ENCODE data around the gene RDH8.

RDH8 gene, protein sequence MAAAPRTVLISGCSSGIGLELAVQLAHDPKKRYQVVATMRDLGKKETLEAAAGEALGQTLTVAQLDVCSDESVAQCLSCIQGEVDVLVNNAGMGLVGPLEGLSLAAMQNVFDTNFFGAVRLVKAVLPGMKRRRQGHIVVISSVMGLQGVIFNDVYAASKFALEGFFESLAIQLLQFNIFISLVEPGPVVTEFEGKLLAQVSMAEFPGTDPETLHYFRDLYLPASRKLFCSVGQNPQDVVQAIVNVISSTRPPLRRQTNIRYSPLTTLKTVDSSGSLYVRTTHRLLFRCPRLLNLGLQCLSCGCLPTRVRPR

DNA sequence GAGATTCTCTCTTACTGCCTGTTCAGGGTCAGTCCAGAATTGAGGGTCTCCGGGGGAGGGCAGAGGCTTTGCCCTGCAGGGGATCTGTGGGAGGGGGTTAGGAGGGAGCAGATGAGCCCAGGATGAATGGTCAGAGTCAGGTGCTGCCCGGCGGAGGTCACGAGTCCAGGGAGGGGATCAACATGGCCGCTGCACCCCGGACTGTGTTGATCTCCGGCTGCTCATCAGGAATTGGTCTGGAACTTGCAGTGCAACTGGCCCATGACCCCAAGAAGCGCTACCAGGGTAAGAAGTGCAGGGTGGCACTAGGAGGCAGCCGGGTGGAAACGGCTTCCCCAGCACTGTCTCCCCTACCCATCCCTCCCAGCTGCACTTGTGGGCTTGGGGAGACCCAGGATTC, at the start of gene RDH8:
RDH8 (plus strand) TSS at position 168 of the 400 bp plus-strand sequence; CDS start at position 183, 15 bp downstream.
- DNase-seq (ENCODE audit: low spot score) = no peak
- no peak for FAIRE-seq

DNA sequence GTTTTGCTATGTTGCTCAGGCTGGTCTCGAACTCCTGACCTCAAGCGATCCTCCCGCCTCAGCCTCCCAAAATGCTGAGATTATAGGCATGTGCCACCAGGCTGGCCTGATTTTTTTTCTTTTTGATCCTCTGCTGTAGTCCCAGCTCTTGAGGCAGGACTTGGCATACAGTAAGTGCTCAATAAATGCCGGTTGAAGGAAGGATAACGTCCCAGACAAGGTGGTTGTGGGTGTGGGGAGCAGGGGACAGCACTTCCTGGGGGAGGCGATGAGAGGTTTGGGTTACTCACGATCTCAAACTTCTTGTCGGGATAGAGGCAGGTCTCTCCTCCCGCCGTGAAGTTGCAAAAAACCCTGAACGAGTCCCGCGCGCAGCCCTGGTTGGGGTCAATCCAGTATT, 47.3 kb upstream of the RDH8 start:
- no peak for FAIRE-seq
- DNase-seq (ENCODE audit: low spot score) = no peak

DNA sequence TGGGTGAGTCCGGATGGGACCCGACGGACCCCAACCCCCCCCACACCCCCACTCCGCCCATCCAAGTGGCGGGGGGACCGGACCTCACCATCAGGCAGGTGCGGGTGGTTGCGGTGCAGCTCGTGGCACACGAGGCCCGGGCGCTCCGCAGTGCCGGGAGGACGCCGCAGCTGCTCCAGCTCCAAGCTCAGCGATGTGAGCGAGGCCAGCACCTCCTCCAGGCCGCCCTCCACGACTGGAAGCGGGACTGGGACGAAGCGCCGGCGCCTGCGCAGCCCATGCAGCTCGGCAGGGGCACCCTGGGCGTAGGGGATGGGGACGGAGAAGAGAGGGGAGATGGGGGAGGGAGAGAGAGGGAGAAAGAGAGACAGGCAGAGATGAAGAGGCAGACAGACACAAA, 46.8 kb upstream of the RDH8 start:
- DNase-seq (ENCODE audit: low spot score) (no peak), FAIRE-seq (no peak)

DNA sequence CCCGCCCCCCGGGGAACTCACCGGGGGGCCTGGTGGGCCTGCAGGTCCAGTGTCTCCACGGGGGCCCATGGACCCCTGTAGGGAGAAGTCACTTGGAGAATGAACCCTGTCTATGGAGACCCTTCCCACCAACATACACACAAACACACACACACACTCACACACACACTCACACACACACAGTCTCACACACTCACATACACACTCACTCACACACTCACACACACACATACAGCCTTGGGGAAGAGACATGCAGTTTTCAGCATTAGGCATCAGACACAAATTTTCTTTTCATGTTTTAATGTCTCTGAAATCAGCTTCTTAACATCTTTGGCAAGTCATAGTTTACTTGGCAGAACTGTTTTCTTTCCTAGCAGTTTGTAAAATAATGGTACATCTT, 46.0 kb upstream of the RDH8 start:
- FAIRE-seq = no peak
- DNase-seq (ENCODE audit: low spot score) = no peak

DNA sequence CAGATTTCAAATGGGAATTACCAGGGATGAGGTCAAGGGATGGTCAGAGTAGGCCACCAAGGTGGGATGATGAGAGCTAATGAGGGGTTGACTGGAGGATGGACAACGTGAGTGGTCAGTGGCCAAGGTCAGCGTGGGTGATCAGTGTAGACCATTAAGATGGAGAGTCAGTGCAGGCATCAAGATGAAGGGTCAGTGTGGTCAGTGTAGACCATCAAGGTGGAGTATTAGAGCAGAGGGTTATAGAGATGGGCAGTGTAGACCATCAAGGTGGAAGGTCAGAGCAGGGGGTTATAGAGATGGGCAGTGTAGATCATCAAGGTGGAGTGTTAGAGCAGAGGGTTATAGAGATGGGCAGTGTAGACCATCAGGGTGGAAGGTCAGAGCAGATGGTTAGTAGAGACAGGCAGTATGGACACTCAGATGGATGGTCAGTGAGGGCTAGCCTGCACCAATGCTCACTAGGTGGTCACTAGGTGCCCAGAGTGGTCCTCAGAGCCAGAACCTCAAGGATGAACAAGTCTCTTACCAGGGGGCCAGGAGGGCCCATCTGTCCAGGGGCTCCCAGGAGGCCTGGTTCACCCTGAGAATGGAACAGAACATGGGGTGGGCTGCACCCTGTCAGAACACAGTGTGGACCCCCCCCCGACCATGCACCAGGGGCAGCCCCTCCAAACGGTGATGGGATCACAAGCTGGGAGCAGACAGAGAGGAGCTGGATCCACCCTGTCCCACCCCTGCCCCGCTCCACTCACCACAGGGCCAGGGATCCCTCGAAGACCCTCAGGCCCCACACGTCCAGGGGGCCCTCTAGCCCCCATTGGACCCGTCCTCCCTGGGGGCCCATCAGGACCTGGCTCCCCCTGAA, 44.2 kb upstream of the RDH8 start:
- DNase-seq (ENCODE audit: low spot score) = no peak
- no peak for FAIRE-seq

DNA sequence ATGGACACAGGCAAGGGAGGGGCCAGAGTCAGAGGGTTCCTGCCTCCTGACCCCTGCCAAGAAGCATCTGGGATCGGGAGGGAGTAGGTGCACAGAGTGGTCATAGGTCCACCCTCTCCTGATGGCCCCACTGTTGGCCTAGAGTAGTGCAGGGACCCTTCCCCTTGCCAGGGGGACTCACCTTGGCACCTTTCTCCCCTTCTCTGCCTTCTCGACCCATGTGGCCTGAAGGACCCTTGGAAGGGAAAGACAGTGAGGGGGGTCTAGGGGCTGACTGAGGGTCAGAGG, 43.7 kb upstream of the RDH8 start:
- FAIRE-seq (no peak), DNase-seq (ENCODE audit: low spot score) (no peak)

DNA sequence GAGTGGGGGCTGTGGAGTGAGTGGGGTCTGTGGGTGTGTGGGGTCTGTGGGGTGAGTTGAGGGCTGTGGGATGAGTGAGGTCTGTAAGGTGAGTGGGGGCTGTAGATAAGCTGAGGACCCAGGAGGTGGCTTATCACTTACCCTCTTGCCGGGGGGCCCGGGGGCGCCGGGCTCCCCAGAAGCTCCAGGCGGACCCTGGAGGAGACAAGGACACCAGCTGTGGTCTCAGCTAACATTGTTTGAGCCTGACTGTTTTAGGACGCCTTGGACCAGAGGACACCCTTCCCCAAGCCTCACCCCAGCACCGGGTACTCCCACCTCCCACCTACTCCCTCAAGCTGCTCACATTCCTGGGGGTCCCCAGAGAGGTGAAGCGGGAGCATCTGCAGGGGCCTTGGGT, 42.8 kb upstream of the RDH8 start:
- FAIRE-seq (no peak), DNase-seq (ENCODE audit: low spot score) (no peak)

DNA sequence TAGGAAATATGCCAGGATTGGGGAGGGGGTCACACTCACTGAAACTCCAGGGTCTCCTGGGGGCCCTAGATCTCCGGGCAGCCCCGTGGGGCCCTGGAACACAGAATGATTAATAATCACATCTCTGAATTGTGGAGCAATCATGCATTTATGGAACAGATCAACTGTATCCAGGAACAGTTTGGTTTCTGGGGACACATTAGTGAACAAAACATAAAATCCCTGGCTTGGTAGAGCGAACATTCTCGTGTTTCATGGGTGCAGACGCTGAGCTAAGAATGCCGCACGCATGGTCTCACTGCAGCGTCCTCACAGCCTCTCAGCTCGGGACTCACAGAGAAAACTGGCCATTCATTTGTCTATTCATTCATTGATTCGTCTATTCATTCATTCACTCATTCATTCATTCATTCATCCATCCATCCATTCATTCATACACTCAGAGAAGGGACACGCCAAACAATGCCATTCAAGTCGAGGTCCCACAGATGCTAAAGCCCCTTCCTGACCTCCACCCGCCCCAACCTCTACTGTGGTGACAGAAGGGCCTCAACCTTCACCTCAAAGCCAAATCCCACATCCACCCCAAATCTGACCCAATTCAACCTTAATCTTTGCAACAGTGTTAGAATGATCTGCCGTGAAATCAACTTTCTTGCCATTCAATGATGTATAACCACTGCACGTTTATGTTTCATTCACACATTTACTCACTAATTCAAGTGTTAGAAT, 42.0 kb upstream of the RDH8 start:
- FAIRE-seq (no peak), DNase-seq (ENCODE audit: low spot score) (no peak)

DNA sequence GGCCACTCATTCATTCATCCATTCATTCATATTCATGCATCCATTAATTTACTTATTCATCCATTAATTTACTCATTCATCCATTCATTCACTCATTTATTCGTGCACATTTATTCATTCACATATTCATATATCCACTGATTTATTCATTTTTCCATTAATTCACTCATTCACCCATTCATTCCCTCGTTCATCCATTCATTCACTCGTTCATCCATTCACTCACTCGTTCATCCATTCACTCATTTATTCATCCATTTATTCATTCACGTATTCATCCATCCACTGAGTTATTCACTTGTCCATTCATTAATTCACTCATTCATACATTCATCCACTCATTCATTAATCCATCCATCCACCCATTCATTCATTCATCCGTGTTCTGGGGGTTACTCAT, 41.2 kb upstream of the RDH8 start:
- no peak for DNase-seq (ENCODE audit: low spot score)
- no peak for FAIRE-seq

DNA sequence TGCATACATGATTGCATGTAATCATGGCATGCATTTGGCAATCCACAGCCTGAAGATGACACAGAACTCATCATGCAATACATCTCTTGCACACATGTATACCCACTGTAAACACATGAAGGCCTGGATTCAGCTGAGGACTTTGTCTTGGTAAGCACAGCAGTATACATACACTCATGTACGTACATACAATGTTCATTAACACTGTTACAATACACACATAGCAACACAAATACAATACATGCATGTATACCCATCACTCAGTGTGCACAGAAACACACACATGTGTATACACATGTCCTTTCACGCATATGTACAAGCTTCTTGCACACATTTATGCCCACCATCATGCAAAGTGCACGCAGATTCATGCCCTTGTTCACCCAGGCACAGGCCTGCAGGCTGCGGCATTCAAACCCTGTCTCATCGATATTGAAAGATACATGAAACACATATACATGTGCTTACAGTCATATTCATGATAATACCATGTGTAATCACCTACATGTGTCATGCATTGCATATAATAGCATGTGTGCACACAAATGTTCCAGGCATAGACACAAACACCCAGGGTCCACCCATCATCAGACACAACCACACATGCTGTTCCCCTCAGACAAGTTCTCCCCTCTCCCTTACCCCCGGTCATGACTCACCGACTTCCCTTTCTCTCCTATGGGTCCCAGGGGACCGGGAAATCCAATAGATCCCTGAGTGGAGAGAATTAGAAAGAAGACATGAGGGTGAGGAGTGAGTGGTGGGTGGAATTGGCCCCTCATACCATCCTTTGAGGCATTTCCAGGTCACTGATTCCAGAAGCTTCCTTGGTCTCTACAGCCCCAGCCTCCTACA, 31.6 kb upstream of the RDH8 start:
- no peak for DNase-seq (ENCODE audit: low spot score)

DNA sequence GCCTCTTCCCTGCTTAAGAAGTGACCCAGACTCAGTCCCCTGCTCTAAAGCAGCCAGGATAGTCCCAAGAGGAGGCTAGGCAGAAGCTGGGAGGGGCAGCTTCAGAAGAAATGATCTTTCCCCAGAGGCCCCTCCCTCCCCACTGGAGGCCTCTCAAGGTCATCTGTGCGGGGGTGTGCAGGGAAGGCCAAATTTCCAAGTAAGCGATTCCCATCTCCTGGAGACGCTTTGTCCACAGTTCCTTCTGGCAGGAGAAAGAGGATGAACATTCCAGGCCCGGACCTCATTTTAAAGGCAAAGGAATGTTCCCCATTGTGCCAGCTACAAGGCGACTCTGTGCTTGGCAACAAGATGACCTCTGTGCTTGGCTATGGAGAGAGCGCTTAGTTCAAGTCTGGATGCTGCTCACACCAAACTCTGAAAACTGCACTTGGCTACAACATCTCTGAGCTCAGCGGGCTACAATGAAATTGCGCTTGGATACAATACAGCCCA, 26.4 kb upstream of the RDH8 start:
- DNase-seq (ENCODE audit: low spot score) (no peak), FAIRE-seq (no peak)

More for the DNA sequence above, 31.6 kb upstream of the RDH8 start:
- FAIRE-seq = no peak

DNA sequence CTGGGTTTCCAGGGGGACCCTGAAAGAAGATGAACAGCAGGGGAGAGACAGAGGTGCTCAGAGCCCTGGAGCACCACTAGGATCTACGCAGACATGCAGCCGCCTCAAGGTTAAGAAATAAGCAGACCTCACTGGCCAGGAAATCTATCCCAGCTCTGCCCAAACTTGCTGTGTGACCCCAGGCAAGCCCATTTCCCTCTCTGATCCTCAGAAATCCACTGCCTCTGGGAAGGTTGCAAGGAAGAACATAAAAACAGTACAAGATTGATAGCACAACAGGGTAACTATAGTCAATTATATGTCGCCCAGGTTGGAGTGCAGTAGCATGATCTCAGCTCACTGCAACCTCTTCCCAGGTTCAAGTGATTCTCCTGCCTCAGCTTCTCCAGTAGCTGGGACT, 23.8 kb upstream of the RDH8 start:
- FAIRE-seq (no peak), DNase-seq (ENCODE audit: low spot score) (no peak)

DNA sequence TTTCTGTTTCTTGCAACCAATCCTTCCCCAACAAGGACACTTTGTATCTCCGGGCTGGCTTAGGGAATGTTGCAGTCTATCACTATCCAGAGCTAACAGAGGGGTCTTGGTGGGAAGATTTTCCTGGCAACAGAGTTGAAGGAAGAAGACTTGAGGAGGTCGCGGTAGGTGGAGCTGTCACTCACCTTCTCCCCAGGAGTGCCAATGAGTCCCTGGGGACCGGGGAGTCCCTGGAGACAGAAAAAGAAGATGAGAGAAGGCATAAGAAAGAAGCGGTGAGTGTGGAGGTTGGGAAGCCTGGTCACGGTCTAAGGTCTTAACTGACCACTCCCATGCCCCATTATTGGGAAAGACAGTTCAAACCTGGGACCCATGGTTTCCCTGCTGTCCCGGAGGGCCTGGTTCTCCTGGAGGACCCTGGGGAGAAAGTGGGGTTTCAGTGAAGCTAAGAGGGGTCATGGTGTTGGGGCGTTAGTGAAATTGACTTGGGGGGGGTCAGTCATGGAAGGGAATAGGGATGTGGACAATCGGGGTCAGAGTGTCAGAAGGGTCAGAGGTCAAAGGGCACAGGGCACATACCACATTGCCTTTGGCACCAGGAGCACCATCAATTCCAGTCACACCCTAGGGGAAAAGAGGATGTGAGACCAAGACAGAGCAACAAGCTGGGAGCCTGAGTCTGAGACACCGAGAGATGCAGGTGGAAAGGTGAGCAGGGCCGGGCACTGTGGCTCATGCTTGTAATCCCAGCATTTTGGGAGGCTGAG, 21.7 kb upstream of the RDH8 start:
- FAIRE-seq (no peak), DNase-seq (ENCODE audit: low spot score) (no peak)

DNA sequence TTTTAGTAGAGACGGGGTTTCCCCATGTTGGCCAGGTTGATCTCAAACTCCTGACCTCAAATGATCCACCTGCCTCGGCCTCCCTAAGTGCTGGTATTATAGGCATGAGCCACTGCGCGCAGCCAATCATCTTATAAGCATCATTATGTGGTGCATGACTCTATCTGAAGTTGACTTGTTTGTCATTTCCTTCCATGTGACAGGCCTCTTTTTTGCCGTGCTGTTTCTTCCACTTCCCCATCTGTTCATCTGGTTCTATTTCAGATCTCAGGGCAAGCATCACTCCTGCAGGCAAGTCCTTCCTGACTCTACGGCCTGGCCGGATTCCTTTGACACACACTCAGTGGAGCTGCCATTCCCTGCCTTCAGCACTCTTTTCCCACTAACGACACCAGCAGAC, 18.2 kb upstream of the RDH8 start:
- no peak for FAIRE-seq

DNA sequence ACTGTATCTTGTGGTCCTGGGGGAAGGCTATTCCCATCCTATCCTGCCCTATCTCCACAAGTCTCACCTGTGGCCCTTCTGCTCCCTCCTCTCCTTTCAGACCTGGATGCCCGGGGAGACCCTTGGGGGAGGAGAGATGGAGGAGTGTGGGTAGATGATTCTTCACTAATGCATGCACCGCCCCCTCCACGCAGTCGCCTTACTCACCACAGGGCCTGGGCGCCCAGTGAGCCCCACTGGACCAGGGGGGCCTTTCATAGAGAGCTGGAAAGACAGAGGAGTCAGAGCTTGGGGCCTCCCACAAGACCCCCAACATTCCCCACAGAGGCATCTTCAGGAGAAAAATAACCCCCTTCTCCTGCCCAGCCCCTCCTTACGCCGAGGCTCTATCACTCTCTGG, 17.3 kb upstream of the RDH8 start:
- no peak for FAIRE-seq
- no peak for DNase-seq (ENCODE audit: low spot score)

More for the DNA sequence above, 18.2 kb upstream of the RDH8 start:
- DNase-seq (ENCODE audit: low spot score) = no peak

DNA sequence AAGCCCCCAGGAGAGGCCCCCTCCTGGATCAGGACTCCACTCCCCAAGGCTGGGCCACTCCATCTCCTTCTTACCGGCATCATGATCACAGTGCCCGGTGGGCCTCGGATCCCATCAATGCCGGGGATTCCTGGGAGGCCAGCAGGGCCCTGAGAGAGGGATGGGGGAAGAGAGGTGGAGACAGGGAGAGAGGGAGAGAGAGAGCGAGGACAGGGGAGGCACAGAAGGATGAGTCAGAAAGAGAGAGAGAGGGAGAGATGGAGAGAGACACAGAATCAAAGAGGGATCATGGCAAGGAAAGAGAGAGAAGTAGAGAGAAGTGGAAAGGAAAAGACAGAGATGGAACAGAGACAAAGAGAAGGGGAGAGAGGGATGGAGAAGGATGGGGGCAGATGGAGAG, 16.7 kb upstream of the RDH8 start:
- no peak for FAIRE-seq

DNA sequence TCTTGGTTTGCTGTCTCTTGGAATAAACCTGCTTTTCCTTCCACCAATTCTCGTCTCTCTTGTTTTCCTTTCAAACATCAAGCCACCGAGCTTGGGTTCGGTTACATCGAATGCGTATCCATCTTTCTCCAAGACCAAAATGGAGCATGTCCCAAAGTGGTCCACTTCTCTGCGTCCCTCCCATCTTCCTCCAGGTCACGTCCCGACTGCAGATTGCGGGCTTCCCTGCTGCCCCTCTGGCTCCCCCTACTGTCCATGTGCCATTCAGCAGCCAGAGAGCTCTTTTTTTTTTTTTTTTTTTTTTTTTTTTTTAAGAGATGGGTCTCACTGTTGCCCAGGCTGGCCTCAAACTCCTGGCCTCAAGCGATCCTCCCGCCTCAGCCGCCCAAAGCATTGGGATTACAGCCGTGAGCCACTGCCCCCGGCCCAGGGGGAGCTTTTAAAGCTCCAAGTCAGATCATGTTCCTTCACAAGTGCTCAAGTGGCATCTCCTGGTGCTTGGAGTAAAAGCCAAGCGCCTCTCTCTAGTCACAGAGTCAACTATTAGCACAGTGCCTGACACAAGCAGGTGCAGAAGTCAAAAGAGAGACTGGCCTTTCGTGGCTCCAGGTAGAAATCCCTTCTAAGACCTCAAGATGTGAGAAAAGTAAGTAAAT, 13.0 kb upstream of the RDH8 start:
- FAIRE-seq (no peak), DNase-seq (ENCODE audit: low spot score) (peak; percentile 18)

More for the DNA sequence above, 16.7 kb upstream of the RDH8 start:
- DNase-seq (ENCODE audit: low spot score) = no peak

DNA sequence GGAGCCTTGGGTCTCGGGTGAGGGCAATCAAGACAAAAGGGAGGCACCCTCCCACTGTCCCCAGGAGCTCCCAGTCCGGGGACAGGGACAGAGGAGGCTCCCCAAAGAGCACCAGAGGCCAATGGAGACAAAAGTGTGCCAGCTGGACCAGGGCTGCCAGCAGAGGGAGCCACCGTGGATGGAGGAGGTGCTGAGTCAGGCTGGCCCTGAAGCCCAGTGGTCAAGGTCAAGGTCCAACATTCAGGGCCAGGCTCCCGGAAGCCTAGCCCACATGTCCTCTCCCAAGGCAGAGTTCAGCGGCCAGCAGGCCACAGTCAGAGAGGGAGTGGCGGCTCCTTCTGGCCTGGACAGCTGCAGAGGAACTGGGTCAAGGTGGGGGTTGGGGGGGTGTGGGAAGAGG, 11.4 kb upstream of the RDH8 start:
- no peak for FAIRE-seq
- no peak for DNase-seq (ENCODE audit: low spot score)

DNA sequence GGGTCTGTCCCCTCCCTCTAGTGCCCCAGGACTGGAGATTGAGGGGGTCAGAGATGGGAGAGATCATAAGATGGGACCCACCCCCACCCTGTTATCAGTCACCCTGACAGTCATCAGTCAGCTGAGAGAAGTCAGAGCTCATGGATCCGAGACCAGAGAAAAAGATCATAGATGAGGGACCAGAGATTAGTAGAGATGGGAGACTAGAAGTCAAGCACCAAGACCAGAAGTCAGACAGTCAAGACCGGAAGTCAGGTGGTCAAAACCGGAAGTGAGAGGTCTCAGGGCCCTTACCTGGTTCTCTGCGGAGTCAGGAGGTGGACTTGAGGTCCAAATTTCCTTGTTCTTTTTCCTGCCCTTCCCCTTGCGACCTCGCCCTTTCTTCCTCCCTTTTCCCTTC, 10.0 kb upstream of the RDH8 start:
- DNase-seq (ENCODE audit: low spot score) (no peak), FAIRE-seq (no peak)

DNA sequence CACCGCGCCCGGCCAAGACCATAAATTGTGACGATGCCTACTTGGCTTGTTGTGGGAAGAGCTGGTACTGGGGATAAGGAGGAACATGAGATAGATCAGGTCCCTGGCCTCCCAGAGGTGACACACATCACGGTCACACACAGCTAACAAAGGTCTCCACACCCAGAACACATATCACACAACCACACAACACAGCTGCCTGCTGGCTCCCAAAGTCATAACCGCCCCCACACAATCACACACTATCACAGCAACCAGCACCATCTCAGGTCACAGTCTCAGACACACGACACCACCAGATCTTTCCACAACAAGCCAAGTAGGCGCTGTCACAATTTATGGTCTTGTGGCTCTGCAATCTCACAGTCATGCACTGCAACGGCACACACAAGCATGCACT, 8.7 kb upstream of the RDH8 start:
- DNase-seq (ENCODE audit: low spot score) = no peak
- no peak for FAIRE-seq
